ENCODE data around the gene EVPL. TPM values are rescaled to one million over a fixed set of nuclear protein-coding genes. Genes with fewer than 3 reads are reported as not detected.
A peak's percentile ranks its signal among the peaks of the same experiment; 100 is the strongest.

Gene EVPL
- total RNA-seq, 2 donors from 2014 or later, result 23.0 to 29.1 TPM

DNA sequence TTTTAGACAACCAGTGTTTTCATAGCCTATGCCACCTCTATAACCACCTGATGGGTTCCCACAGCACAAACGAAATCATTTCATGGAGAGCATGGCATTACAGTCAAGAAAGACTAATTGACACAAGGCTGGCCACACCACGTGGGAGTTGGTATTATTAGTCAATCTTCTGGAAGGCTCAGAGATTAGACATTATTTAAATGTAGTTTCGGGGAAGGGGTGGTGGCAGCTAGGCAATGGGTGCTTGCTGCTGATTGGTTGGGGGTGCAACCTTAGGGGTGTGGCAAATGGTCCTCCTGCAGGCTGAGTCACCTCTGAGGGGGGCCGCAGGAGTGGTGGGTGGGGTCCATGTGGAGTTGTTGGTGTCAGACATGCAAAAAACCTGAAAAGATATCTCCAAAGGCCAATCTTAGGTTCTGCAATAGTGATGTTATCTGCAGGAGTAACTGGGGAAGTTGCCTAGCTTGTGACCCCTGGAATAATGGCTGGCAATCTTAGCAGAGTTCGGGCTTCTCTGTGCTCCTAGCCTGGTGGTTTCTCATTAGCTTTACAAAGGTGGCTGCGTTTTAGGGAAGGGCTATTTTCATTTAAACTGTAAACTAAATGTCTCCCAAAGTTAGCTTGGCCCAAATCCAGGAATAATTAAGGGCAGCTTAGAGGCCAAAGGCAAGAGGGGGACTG, 43.5 kb downstream of the EVPL start:
- DNase-seq (ENCODE audit: low spot score), result no peak
- WGBS, result 75% methylated on average over 6 of the region's 6 CpGs

DNA sequence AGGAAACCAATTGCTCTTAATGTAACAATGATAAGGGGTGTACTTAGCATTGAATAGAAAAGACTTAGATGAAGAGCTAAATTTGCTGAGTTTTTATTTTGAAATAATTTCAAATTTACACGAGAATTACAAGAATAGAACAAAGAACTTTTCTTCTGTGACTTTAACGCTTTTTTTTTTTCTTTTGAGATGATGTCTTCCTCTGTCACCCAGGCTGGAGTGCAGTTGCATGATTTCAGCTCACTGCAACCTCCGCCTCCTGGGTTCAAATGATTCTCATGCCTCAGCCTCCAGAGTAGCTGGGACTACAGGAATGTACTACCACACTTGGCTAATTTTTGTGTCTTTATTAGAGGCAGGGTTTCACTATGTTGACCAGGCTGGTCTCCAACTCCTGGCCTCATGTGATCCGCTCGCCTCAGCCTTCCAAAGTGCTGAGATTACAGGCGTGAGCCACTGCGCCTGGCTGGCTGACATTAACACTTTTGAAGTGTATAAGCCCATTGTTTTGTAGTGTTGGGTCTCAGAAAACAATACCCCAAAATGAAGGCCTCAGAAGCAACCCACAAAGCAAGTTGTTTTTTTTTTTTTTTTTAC, 46.0 kb downstream of the EVPL start:
- DNase-seq (ENCODE audit: low spot score), result no peak
- Histone ChIP-seq H3K4me3 (no peak overlapping the region), H3K9me3 (no peaks in the 10 kb centered on the region), H3K27ac (no peak overlapping the region), H3K4me1 (replicated peaks) (no peaks in the 10 kb centered on the region), H3K27me3 (replicated peaks; ENCODE audit: insufficient read depth) (no peaks in the 10 kb centered on the region), H3K36me3 (no peaks in the 10 kb centered on the region)
- WGBS, result 95% methylated on average over 7 of the region's 7 CpGs
- TF ChIP-seq, protein P1, sequence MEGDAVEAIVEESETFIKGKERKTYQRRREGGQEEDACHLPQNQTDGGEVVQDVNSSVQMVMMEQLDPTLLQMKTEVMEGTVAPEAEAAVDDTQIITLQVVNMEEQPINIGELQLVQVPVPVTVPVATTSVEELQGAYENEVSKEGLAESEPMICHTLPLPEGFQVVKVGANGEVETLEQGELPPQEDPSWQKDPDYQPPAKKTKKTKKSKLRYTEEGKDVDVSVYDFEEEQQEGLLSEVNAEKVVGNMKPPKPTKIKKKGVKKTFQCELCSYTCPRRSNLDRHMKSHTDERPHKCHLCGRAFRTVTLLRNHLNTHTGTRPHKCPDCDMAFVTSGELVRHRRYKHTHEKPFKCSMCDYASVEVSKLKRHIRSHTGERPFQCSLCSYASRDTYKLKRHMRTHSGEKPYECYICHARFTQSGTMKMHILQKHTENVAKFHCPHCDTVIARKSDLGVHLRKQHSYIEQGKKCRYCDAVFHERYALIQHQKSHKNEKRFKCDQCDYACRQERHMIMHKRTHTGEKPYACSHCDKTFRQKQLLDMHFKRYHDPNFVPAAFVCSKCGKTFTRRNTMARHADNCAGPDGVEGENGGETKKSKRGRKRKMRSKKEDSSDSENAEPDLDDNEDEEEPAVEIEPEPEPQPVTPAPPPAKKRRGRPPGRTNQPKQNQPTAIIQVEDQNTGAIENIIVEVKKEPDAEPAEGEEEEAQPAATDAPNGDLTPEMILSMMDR (IDR thresholded peaks at IDR 0.05), result no peak
- no peak for TF ChIP-seq POLR2AphosphoS5 (IDR thresholded peaks at IDR 0.05)
- TF ChIP-seq POLR2A (IDR thresholded peaks at IDR 0.05), result no peak
- intact Hi-C loops (cut with DNase I), result no loop called here

More for the DNA sequence above, 43.5 kb downstream of the EVPL start:
- no peaks in the 10 kb centered on the region for H3K36me3 ChIP-seq
- H3K27me3 ChIP-seq (replicated peaks; ENCODE audit: insufficient read depth), result no peaks in the 10 kb centered on the region
- no peak overlapping the region for H3K4me3 ChIP-seq
- intact Hi-C loops (cut with DNase I), result no loop called here
- TF ChIP-seq POLR2AphosphoS5 (IDR thresholded peaks at IDR 0.05), result no peak
- TF ChIP-seq POLR2A (IDR thresholded peaks at IDR 0.05), result no peak
- TF ChIP-seq, protein P1 (IDR thresholded peaks at IDR 0.05), result no peak
- H3K9me3 ChIP-seq, result no peaks in the 10 kb centered on the region
- H3K4me1 ChIP-seq (replicated peaks), result no peaks in the 10 kb centered on the region
- no peak overlapping the region for H3K27ac ChIP-seq

DNA sequence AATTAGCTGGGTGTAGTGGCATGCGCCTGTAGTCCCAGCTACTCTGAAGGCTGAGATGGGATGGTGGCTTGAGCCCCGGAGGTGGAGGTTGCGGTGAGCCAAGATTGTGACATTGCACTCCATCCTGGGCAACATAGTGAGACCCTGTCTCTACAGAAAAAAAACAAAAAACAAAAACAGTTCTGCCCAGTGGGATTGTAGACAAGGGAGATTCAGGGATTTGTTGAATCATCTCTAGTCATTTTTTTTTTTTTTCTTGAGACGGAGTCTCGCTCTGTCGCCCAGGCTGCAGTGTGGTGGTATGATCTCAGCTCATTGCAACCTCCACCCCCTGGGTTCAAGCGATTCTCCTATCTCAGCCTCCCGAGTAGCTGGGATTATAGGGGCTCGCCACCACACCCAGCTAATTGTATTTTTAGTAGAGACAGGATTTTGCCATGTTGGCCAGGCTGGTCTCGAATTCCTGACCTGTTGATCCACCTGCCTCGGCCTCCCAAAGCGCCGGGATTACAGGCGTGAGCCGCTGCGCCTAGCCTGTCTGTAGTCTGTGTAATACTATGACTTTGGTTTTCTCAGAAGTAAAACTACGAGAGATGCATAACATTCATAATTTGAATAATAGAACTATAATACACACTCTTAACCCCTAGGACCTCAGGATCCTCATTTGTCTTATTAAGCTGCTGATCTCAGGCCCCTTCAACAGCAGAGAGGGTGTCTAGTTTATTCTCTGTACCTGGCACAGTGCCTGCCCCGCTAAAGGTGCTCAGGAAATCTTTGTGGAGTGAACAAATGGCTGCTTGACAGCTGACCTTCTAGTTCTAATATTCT, 46.7 kb downstream of the EVPL start:
- DNase-seq (ENCODE audit: low spot score), result no peak
- 85% methylated on average over 18 of the region's 18 CpGs for WGBS
- H3K4me1 ChIP-seq (replicated peaks), result no peaks in the 10 kb centered on the region

DNA sequence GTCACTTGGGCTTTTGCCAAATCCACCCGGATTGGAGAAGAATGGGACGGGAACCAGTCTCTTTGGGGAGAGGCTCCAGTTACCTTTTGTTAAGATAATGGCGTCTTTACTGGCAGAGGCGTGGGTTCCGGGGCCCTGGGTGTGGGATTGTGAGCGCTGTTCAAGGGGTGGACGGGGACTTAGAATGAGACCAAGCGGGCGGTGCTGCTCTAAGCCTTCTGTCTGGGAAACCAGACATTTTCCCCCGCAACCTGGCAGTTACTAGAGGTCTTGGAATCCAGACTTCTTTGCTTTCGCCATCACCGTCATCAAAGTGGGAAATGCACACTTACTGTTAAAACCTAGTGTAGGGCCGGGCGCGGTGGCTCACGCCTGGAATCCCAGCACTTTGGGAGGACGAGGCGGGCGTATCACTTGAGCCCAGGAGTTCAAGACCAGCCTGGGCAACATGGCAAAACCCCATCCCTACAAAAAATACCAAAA, 47.4 kb downstream of the EVPL start:
- H3K4me3 ChIP-seq, result peak overlapping the region; percentile 78 to 87
- 2% methylated on average over 19 of the region's 19 CpGs for WGBS
- H3K27me3 ChIP-seq (replicated peaks; ENCODE audit: insufficient read depth), result no peaks in the 10 kb centered on the region
- no peaks in the 10 kb centered on the region for H3K9me3 ChIP-seq
- H3K4me1 ChIP-seq (replicated peaks), result no peaks in the 10 kb centered on the region
- intact Hi-C loops (cut with DNase I), result no loop called here
- no peak for DNase-seq (ENCODE audit: low spot score)
- H3K36me3 ChIP-seq, result no peaks in the 10 kb centered on the region
- H3K27ac ChIP-seq, result peak overlapping the region; percentile 99
- TF ChIP-seq, protein P1 (IDR thresholded peaks at IDR 0.05), result no peak
- TF ChIP-seq POLR2AphosphoS5 (IDR thresholded peaks at IDR 0.05) (no peak), POLR2A (IDR thresholded peaks at IDR 0.05) (no peak)

More for the DNA sequence above, 46.7 kb downstream of the EVPL start:
- H3K27me3 ChIP-seq (replicated peaks; ENCODE audit: insufficient read depth), result no peaks in the 10 kb centered on the region
- no peak for TF ChIP-seq POLR2A (IDR thresholded peaks at IDR 0.05)
- TF ChIP-seq, protein P1 (IDR thresholded peaks at IDR 0.05), result no peak
- no peak for TF ChIP-seq POLR2AphosphoS5 (IDR thresholded peaks at IDR 0.05)
- no peaks in the 10 kb centered on the region for H3K36me3 ChIP-seq
- H3K4me3 ChIP-seq, result peak overlapping the region; percentile 78 to 87
- H3K27ac ChIP-seq, result peak overlapping the region; percentile 99
- H3K9me3 ChIP-seq, result no peaks in the 10 kb centered on the region
- intact Hi-C loops (cut with DNase I), result no loop called here
